AG08395 (cell line): ENCODE results near the gene ZNF524.
A peak's percentile ranks its signal among the peaks of the same experiment; 100 is the strongest.
"Not testable (repeated sequence)": the region's sequence is repeated elsewhere in the genome, so short reads cannot be mapped to it uniquely, and the experiment has no call there.

Source experiments
- DNase-seq: peaks from one replicate; pipeline ENCODE4 v3.0.0; 2012; ENCODE audit warnings: mixed read lengths, low spot score

Gene ZNF524

GRCh38 chr19:55599842-55600661 is at the start of gene ZNF524:
ZNF524 (plus strand) TSS chr19:55600288; CDS start chr19:55602113, 1,825 bp downstream.
- peak; percentile 78 for DNase-seq

- DNase-seq: no peak
Observed at GRCh38 chr19:55550321-55550650, 49.8 kb upstream of the ZNF524 start.

- DNase-seq: no peak
Observed at GRCh38 chr19:55552206-55552605, 47.9 kb upstream of the ZNF524 start.

GRCh38 chr19:55552620-55553019 is 47.5 kb upstream of the ZNF524 start:
- DNase-seq: peak; percentile 45

- DNase-seq: no peak
Observed at GRCh38 chr19:55553217-55554182, 46.6 kb upstream of the ZNF524 start.

- DNase-seq: no peak
Observed at GRCh38 chr19:55554302-55554701, 45.8 kb upstream of the ZNF524 start.

- DNase-seq: no peak
Observed at GRCh38 chr19:55554741-55555152, 45.3 kb upstream of the ZNF524 start.

GRCh38 chr19:55559684-55560083 is 40.4 kb upstream of the ZNF524 start:
- no peak for DNase-seq

GRCh38 chr19:55563261-55563690 is 36.8 kb upstream of the ZNF524 start:
- peak; percentile 44 for DNase-seq

- no peak for DNase-seq
Observed at GRCh38 chr19:55566823-55567222, 33.3 kb upstream of the ZNF524 start.

GRCh38 chr19:55567708-55568328 is 32.3 kb upstream of the ZNF524 start:
- no peak for DNase-seq

GRCh38 chr19:55569477-55569876 is 30.6 kb upstream of the ZNF524 start:
- DNase-seq: not testable (repeated sequence)

- DNase-seq: not testable (repeated sequence)
Observed at GRCh38 chr19:55573929-55574328, 26.2 kb upstream of the ZNF524 start.

- DNase-seq: no peak
Observed at GRCh38 chr19:55576746-55577145, 23.3 kb upstream of the ZNF524 start.

- no peak for DNase-seq
Observed at GRCh38 chr19:55578031-55578760, 21.9 kb upstream of the ZNF524 start.

- no peak for DNase-seq
Observed at GRCh38 chr19:55578761-55579747, 21.0 kb upstream of the ZNF524 start.

- peak; percentile 31 for DNase-seq
Observed at GRCh38 chr19:55579766-55580621, 20.1 kb upstream of the ZNF524 start.

GRCh38 chr19:55580628-55581144 is 19.4 kb upstream of the ZNF524 start, which contains the start of gene ZNF579:
ZNF579 (minus strand) TSS chr19:55580848; CDS start chr19:55579639, 1,209 bp downstream.
- DNase-seq: peak; percentile 92
